ENCODE data around the gene HAVCR1.
"Not testable (repeated sequence)": the region's sequence is repeated elsewhere in the genome, so short reads cannot be mapped to it uniquely, and the experiment has no call there.

The HAVCR1 gene

DNA sequence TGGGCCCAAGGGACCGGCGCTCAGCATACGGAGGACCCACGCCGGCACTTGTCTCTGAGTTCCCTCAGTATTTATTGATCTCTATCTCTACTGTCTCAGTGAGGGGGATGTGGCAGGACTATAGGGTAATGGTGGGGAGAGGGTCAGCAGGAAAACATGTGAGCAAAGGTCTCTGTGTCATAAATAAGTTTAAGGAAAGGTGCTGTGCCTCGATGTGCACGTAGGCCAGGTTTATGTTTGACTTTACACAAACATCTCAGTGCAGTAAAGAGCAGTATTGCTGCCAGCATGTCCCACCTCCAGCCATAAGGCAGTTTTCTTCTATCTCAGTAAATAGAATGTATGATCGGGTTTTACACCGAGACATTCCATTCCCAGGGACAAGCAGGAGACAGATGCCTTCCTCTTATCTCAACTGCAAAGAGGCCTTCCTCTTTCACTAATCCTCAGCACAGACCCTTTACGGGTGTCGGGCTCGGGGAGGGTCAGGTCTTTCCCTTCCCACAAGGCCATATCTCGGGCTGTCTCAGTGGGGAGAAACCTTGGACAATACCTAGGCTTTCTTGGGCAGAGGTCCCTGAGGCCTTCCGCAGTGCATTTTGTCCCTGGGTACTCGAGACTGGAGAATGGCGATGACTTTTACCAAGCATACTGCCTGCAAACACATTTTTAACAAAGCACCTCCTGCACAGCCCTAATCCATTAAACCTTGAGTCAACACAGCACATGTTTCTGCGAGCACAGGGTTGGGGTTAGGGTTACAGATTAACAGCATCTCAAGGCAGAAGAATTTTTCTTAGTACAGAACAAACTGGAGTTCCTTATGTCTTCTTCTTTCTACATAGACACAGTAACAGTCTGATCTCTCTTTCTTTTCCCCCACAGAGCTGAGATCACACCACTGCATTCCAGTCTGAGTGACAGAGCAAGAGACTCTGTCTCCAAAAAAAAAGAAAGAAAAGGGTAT lies 24.5 kb downstream of the HAVCR1 start:
- H3K9ac ChIP-seq (ENCODE audit: low read length); H2BK15ac ChIP-seq (replicated peaks; ENCODE audit: low read depth); H3K4me1 ChIP-seq (ENCODE audit: control insufficient read depth, low read depth, low read length); H3K4me3 ChIP-seq (ENCODE audit: low read length); H3K27me3 ChIP-seq (ENCODE audit: insufficient read depth, low read length, poor library complexity); H3K4me2 ChIP-seq (ENCODE audit: low read length); H2AK5ac ChIP-seq (ENCODE audit: low read length); H3K36me3 ChIP-seq (ENCODE audit: control insufficient read depth, insufficient read depth, low read length); H3K23ac ChIP-seq (ENCODE audit: low read length); H3K79me1 ChIP-seq (ENCODE audit: low read length); H3K79me2 ChIP-seq (ENCODE audit: control insufficient read depth, insufficient read depth, low read length); H4K5ac ChIP-seq (ENCODE audit: low read length): not testable (repeated sequence)
- H2BK5ac ChIP-seq (ENCODE audit: low read length), result peak overlapping the region; percentile 80
- peak overlapping the region; percentile 96 for H3K27ac ChIP-seq (ENCODE audit: low read depth, low read length)
- H3K56ac ChIP-seq (ENCODE audit: low read length), result peak overlapping the region; percentile 78
- peak overlapping the region; percentile 88 for H2BK120ac ChIP-seq (ENCODE audit: low read depth, low read length)
- peak overlapping the region; percentile 77 for H3K4ac ChIP-seq (ENCODE audit: low read depth, low read length)
- peak; percentile 89 for DNase-seq
- H3K18ac ChIP-seq (ENCODE audit: low read length), result peak overlapping the region; percentile 68
- H4K8ac ChIP-seq (ENCODE audit: low read depth, low read length), result peak overlapping the region; percentile 81
- WGBS (ENCODE audit: extremely low coverage, insufficient coverage, low lambda C conversion rate), result no CpG with 5 or more reads among the region's 17 CpGs

DNA sequence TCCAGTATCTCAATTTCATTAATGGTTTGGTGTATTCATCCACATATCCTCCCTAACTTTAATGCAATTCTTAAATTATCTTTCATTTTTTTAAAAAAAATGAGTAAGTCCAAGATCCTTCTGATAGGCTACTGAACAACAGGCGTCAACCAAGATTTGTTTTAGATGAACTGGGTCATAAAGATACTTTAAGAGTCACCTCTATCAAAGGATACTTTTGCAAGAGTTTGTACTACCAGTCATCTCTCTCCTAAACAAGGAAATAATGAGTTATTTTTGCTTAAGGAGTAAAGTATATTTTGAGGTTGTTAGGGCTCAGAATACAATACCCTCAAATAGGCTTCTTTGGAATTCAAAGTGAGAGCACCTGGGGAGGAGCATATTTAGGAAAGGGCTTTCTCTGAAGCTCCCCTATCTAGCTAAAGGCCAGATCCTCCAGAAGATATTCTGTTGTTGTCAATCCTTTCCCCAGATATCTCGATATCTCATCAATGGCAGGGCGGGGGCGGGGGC lies 25.8 kb downstream of the HAVCR1 start:
- H3K18ac ChIP-seq (ENCODE audit: low read length), result peak overlapping the region; percentile 62
- H3K4me3 ChIP-seq (ENCODE audit: low read length), result no peak overlapping the region
- no peak overlapping the region for H3K9ac ChIP-seq (ENCODE audit: low read length)
- no peak overlapping the region for H3K56ac ChIP-seq (ENCODE audit: low read length)
- no peak overlapping the region for H2BK5ac ChIP-seq (ENCODE audit: low read length)
- H3K4ac ChIP-seq (ENCODE audit: low read depth, low read length), result no peak overlapping the region
- H4K5ac ChIP-seq (ENCODE audit: low read length), result no peak overlapping the region
- H3K4me1 ChIP-seq (ENCODE audit: control insufficient read depth, low read depth, low read length), result peaks cover 3% of the 10 kb centered on the region
- H3K27me3 ChIP-seq (ENCODE audit: insufficient read depth, low read length, poor library complexity), result no peaks in the 10 kb centered on the region
- no peaks in the 10 kb centered on the region for H3K79me2 ChIP-seq (ENCODE audit: control insufficient read depth, insufficient read depth, low read length)
- no peaks in the 10 kb centered on the region for H3K36me3 ChIP-seq (ENCODE audit: control insufficient read depth, insufficient read depth, low read length)
- H2BK15ac ChIP-seq (replicated peaks; ENCODE audit: low read depth), result no peak overlapping the region
- H3K23ac ChIP-seq (ENCODE audit: low read length), result no peak overlapping the region
- WGBS (ENCODE audit: extremely low coverage, insufficient coverage, low lambda C conversion rate), result no CpG with 5 or more reads among the region's 4 CpGs
- no peaks in the 10 kb centered on the region for H3K79me1 ChIP-seq (ENCODE audit: low read length)
- DNase-seq, result peak; percentile 48
- no peak overlapping the region for H4K8ac ChIP-seq (ENCODE audit: low read depth, low read length)
- no peak overlapping the region for H3K27ac ChIP-seq (ENCODE audit: low read depth, low read length)
- no peak overlapping the region for H3K4me2 ChIP-seq (ENCODE audit: low read length)
- peak overlapping the region; percentile 92 for H2BK120ac ChIP-seq (ENCODE audit: low read depth, low read length)
- H2AK5ac ChIP-seq (ENCODE audit: low read length), result no peak overlapping the region

DNA sequence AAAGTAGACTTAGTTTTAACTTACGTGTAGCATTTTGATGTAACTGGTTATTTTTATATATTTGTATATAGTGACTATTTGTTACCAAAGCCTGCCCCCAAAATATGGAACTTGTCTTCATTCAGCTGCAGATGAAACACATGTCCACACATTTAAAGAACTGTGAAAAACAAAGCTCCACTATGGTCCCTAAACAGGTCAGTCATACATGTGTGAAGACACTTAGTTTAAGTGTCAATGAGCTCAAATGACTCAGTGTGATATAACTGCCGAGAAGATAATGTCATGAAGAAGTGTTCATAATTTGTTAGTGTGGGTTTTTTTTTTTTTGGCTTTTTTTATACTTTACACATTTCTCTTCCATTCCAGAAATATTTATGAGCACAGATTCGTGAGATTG lies 28.2 kb downstream of the HAVCR1 start:
- H4K5ac ChIP-seq (ENCODE audit: low read length), result no peak overlapping the region
- no peak overlapping the region for H2BK15ac ChIP-seq (replicated peaks; ENCODE audit: low read depth)
- H2AK5ac ChIP-seq (ENCODE audit: low read length), result no peak overlapping the region
- H4K8ac ChIP-seq (ENCODE audit: low read depth, low read length), result no peak overlapping the region
- H3K27me3 ChIP-seq (ENCODE audit: insufficient read depth, low read length, poor library complexity), result no peaks in the 10 kb centered on the region
- H3K4ac ChIP-seq (ENCODE audit: low read depth, low read length), result no peak overlapping the region
- no peak overlapping the region for H3K23ac ChIP-seq (ENCODE audit: low read length)
- no peak overlapping the region for H3K4me2 ChIP-seq (ENCODE audit: low read length)
- no peak overlapping the region for H2BK5ac ChIP-seq (ENCODE audit: low read length)
- H3K79me1 ChIP-seq (ENCODE audit: low read length), result no peaks in the 10 kb centered on the region
- H3K9ac ChIP-seq (ENCODE audit: low read length), result no peak overlapping the region
- H3K4me3 ChIP-seq (ENCODE audit: low read length), result no peak overlapping the region
- H3K27ac ChIP-seq (ENCODE audit: low read depth, low read length), result no peak overlapping the region
- DNase-seq, result no peak
- peak overlapping the region; percentile 28 for H3K18ac ChIP-seq (ENCODE audit: low read length)
- H3K56ac ChIP-seq (ENCODE audit: low read length), result no peak overlapping the region
- H3K4me1 ChIP-seq (ENCODE audit: control insufficient read depth, low read depth, low read length), result peaks cover 3% of the 10 kb centered on the region
- no CpG with 5 or more reads among the region's 3 CpGs for WGBS (ENCODE audit: extremely low coverage, insufficient coverage, low lambda C conversion rate)
- H3K36me3 ChIP-seq (ENCODE audit: control insufficient read depth, insufficient read depth, low read length), result no peaks in the 10 kb centered on the region
- H2BK120ac ChIP-seq (ENCODE audit: low read depth, low read length), result no peak overlapping the region
- H3K79me2 ChIP-seq (ENCODE audit: control insufficient read depth, insufficient read depth, low read length), result no peaks in the 10 kb centered on the region

- Histone ChIP-seq H3K4me3 (ENCODE audit: low read length) (no peak overlapping the region), H3K23ac (ENCODE audit: low read length) (no peak overlapping the region), H3K9ac (ENCODE audit: low read length) (no peak overlapping the region), H3K27ac (ENCODE audit: low read depth, low read length) (no peak overlapping the region), H2AK5ac (ENCODE audit: low read length) (no peak overlapping the region), H2BK5ac (ENCODE audit: low read length) (no peak overlapping the region), H3K27me3 (ENCODE audit: insufficient read depth, low read length, poor library complexity) (no peaks in the 10 kb centered on the region), H3K36me3 (ENCODE audit: control insufficient read depth, insufficient read depth, low read length) (no peaks in the 10 kb centered on the region), H3K79me1 (ENCODE audit: low read length) (no peaks in the 10 kb centered on the region), H4K8ac (ENCODE audit: low read depth, low read length) (no peak overlapping the region), H3K56ac (ENCODE audit: low read length) (no peak overlapping the region), H2BK120ac (ENCODE audit: low read depth, low read length) (no peak overlapping the region), H3K18ac (ENCODE audit: low read length) (no peak overlapping the region), H4K5ac (ENCODE audit: low read length) (no peak overlapping the region), H3K4ac (ENCODE audit: low read depth, low read length) (no peak overlapping the region), H2BK15ac (replicated peaks; ENCODE audit: low read depth) (no peak overlapping the region), H3K4me1 (ENCODE audit: control insufficient read depth, low read depth, low read length) (no peaks in the 10 kb centered on the region), H3K79me2 (ENCODE audit: control insufficient read depth, insufficient read depth, low read length) (no peaks in the 10 kb centered on the region), H3K4me2 (ENCODE audit: low read length) (no peak overlapping the region)
- no peak for DNase-seq
- no CpG with 5 or more reads among the region's 3 CpGs for WGBS (ENCODE audit: extremely low coverage, insufficient coverage, low lambda C conversion rate)
Measured at GRCh38 chr5:157029457-157029856, 29.5 kb downstream of the HAVCR1 start.

DNA sequence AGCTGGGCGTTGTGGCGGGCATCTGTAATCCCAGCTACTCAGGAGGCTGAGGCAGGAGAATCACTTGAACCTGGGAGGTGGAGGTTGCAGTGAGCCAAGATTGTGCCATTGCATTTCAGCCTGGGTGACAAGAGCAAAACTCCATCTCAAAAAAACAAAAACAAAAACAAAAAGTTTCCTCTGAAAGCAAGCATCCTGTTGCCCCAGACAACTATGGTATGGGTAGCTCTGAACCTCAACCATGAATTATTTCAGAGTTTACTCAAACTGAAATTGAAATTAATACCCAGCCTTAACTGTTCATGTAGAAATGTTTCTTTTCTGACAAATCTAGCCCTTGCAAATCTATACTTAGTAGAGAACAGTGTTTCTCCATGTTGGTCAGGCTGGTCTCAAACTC lies 31.3 kb downstream of the HAVCR1 start:
- not testable (repeated sequence) for H3K4me2 ChIP-seq (ENCODE audit: low read length); H2AK5ac ChIP-seq (ENCODE audit: low read length); H3K79me2 ChIP-seq (ENCODE audit: control insufficient read depth, insufficient read depth, low read length); DNase-seq; H4K8ac ChIP-seq (ENCODE audit: low read depth, low read length); H3K18ac ChIP-seq (ENCODE audit: low read length); H3K4me3 ChIP-seq (ENCODE audit: low read length); H3K56ac ChIP-seq (ENCODE audit: low read length); H3K4ac ChIP-seq (ENCODE audit: low read depth, low read length); H3K9ac ChIP-seq (ENCODE audit: low read length); H2BK120ac ChIP-seq (ENCODE audit: low read depth, low read length); H3K27ac ChIP-seq (ENCODE audit: low read depth, low read length); H3K23ac ChIP-seq (ENCODE audit: low read length); H4K5ac ChIP-seq (ENCODE audit: low read length); H3K36me3 ChIP-seq (ENCODE audit: control insufficient read depth, insufficient read depth, low read length); H3K4me1 ChIP-seq (ENCODE audit: control insufficient read depth, low read depth, low read length); H3K27me3 ChIP-seq (ENCODE audit: insufficient read depth, low read length, poor library complexity); H2BK5ac ChIP-seq (ENCODE audit: low read length); H3K79me1 ChIP-seq (ENCODE audit: low read length); H2BK15ac ChIP-seq (replicated peaks; ENCODE audit: low read depth)
- no CpG with 5 or more reads among the region's 2 CpGs for WGBS (ENCODE audit: extremely low coverage, insufficient coverage, low lambda C conversion rate)

All from mesendoderm (in vitro differentiated cells).